Endothelial cell of umbilical vein (primary cell): ENCODE results near the gene LARP1B.

ENCODE experiments used
- EZH2 ChIP-seq: IDR thresholded peaks from 2 replicates; pipeline ENCODE4 v1.6.1; 2012; ENCODE audit warnings: borderline replicate concordance, low read depth, mild to moderate bottlenecking, moderate library complexity, low read length, inconsistent platforms; ENCODE audit not compliant: severe bottlenecking
- JUN ChIP-seq: IDR thresholded peaks from 2 replicates; pipeline ENCODE4 v1.6.1; 2011; ENCODE audit warnings: borderline replicate concordance, low read depth; ENCODE audit not compliant: insufficient read length, insufficient read depth
- MYC ChIP-seq: IDR thresholded peaks from one replicate; pipeline ENCODE4 v1.6.1; 2011; ENCODE audit warnings: mild to moderate bottlenecking, low read depth, low read length
- POLR2A ChIP-seq: IDR thresholded peaks from 2 replicates; pipeline ENCODE4 v1.6.1; 2012; ENCODE audit warnings: low read depth, mild to moderate bottlenecking, control low read depth, low read length
- POLR2AphosphoS5 ChIP-seq: IDR thresholded peaks from 2 replicates; pipeline ENCODE4 v1.6.1; 2012; ENCODE audit warnings: low read depth, mild to moderate bottlenecking, control low read depth, low read length, moderate library complexity; ENCODE audit not compliant: insufficient read depth
- TF ChIP-seq, protein P1 (sequence below), 2 donors: IDR thresholded peaks; 1 replicate in 1 of 2; 2 replicates in 1 of 2; pipeline ENCODE4 v1.5.1; 2011; ENCODE audit warnings: low read length in 2 of 2, mild to moderate bottlenecking in 2 of 2, moderate library complexity in 2 of 2, control low read depth in 1 of 2, inconsistent platforms in 1 of 2, low read depth in 1 of 2; ENCODE audit not compliant: insufficient read depth in 1 of 2; ENCODE audit errors: extremely low read depth in 1 of 2

DNA sequence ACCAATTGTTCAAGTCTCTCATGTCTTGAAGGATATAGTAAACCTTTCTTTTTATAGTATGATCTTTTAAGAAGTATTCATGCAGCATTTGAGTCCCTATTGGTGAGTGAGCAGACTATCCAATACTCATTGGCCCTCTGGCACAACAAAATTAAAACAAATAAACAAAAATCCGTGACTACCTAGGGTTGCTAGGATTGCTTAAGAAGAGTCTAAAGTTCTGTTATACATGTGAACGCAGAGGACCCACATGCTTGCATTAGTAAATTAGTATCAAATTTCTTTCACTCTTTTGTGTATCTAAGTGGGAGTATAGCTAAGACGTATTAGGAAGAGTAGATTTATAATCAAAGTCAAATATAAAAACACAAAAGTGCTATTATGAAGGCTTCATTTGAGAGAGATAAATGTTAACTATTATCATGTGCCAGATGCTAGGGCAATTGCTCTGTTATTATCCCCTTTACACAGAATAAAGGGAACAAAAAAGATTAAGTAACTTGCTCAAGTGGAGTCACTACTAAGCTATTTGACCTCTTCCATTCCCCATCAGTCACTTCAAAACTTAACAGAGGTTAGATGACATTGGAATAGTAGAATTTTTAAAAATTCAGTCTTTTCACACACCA, 29.2 kb upstream of the LARP1B start:
- no peak for TF ChIP-seq POLR2A
- TF ChIP-seq, protein P1, sequence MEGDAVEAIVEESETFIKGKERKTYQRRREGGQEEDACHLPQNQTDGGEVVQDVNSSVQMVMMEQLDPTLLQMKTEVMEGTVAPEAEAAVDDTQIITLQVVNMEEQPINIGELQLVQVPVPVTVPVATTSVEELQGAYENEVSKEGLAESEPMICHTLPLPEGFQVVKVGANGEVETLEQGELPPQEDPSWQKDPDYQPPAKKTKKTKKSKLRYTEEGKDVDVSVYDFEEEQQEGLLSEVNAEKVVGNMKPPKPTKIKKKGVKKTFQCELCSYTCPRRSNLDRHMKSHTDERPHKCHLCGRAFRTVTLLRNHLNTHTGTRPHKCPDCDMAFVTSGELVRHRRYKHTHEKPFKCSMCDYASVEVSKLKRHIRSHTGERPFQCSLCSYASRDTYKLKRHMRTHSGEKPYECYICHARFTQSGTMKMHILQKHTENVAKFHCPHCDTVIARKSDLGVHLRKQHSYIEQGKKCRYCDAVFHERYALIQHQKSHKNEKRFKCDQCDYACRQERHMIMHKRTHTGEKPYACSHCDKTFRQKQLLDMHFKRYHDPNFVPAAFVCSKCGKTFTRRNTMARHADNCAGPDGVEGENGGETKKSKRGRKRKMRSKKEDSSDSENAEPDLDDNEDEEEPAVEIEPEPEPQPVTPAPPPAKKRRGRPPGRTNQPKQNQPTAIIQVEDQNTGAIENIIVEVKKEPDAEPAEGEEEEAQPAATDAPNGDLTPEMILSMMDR (IDR thresholded peaks at IDR 0.05; ENCODE audit: extremely low read depth in 1 of 2, insufficient read depth in 1 of 2, low read depth in 1 of 2, low read length in 2 of 2) = no peak
- no peak for TF ChIP-seq EZH2
- no peak for TF ChIP-seq POLR2AphosphoS5
- TF ChIP-seq JUN = no peak
- no peak for TF ChIP-seq MYC
